ENCODE data around the gene TBC1D9.

Gene TBC1D9

GRCh38 chr4:140710908-140711622, 45.1 kb downstream of the TBC1D9 start:
- H3K4me3 ChIP-seq (ENCODE audit: low read length): no peak overlapping the region
- H3K9ac ChIP-seq (ENCODE audit: low read length): no peak overlapping the region
- H3K4me1 ChIP-seq (ENCODE audit: control insufficient read depth, insufficient read depth, low read length): no peaks in the 10 kb centered on the region
- H3K27ac ChIP-seq (ENCODE audit: low read depth, low read length): no peak overlapping the region
- H3K27me3 ChIP-seq (ENCODE audit: control insufficient read depth, insufficient read depth, low read length): no peaks in the 10 kb centered on the region
- H3K36me3 ChIP-seq (ENCODE audit: control insufficient read depth, insufficient read depth, low read length): no peaks in the 10 kb centered on the region

DNA sequence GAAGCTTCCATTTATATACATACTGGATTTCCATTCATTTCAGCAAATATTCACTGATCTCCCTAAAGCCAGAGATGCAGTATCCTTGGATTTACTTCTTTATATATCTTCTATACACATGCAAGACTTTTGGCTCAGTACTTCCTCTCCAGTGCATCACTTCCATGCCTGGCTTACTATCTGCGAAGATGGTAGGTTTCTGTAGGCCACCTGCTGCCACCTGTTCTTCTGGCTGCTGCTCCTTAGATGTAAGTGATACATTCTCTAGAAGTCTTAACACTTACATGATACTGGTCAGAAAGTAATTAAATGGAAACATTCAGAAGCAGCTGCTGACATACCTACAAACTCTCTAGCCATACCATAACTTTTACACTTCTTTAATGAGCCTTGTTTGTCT, 48.9 kb downstream of the TBC1D9 start:
- H3K36me3 ChIP-seq (ENCODE audit: control insufficient read depth, insufficient read depth, low read length): no peaks in the 10 kb centered on the region
- no peaks in the 10 kb centered on the region for H3K4me1 ChIP-seq (ENCODE audit: control insufficient read depth, insufficient read depth, low read length)
- H3K27ac ChIP-seq (ENCODE audit: low read depth, low read length): no peak overlapping the region
- H3K27me3 ChIP-seq (ENCODE audit: control insufficient read depth, insufficient read depth, low read length): no peaks in the 10 kb centered on the region
- no peak overlapping the region for H3K4me3 ChIP-seq (ENCODE audit: low read length)
- no peak overlapping the region for H3K9ac ChIP-seq (ENCODE audit: low read length)

GRCh38 chr4:140706665-140707064, 49.5 kb downstream of the TBC1D9 start:
- Histone ChIP-seq H3K4me1 (ENCODE audit: control insufficient read depth, insufficient read depth, low read length) (no peaks in the 10 kb centered on the region), H3K9ac (ENCODE audit: low read length) (no peak overlapping the region), H3K4me3 (ENCODE audit: low read length) (no peak overlapping the region), H3K27me3 (ENCODE audit: control insufficient read depth, insufficient read depth, low read length) (no peaks in the 10 kb centered on the region), H3K36me3 (ENCODE audit: control insufficient read depth, insufficient read depth, low read length) (no peaks in the 10 kb centered on the region), H3K27ac (ENCODE audit: low read depth, low read length) (no peak overlapping the region)

DNA sequence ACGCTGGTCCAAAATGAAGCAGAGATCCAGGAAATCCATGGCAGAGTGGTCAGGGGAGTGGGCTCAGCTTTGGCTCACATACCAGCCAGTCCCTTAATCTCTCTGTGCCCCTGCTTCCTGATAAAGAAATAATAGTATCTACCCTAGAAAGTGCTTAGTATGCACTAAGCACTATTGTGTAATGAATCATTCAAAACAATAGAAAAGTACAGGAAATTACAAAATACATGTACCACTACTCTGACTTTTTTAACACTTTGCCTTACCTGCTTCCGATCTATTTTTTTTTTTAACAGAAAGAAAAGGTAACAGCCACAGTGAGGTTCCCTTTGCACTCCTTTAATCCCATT, 49.9 kb downstream of the TBC1D9 start:
- no peaks in the 10 kb centered on the region for H3K4me1 ChIP-seq (ENCODE audit: control insufficient read depth, insufficient read depth, low read length)
- no peak overlapping the region for H3K27ac ChIP-seq (ENCODE audit: low read depth, low read length)
- no peaks in the 10 kb centered on the region for H3K36me3 ChIP-seq (ENCODE audit: control insufficient read depth, insufficient read depth, low read length)
- no peak overlapping the region for H3K9ac ChIP-seq (ENCODE audit: low read length)
- no peak overlapping the region for H3K4me3 ChIP-seq (ENCODE audit: low read length)
- no peaks in the 10 kb centered on the region for H3K27me3 ChIP-seq (ENCODE audit: control insufficient read depth, insufficient read depth, low read length)

DNA sequence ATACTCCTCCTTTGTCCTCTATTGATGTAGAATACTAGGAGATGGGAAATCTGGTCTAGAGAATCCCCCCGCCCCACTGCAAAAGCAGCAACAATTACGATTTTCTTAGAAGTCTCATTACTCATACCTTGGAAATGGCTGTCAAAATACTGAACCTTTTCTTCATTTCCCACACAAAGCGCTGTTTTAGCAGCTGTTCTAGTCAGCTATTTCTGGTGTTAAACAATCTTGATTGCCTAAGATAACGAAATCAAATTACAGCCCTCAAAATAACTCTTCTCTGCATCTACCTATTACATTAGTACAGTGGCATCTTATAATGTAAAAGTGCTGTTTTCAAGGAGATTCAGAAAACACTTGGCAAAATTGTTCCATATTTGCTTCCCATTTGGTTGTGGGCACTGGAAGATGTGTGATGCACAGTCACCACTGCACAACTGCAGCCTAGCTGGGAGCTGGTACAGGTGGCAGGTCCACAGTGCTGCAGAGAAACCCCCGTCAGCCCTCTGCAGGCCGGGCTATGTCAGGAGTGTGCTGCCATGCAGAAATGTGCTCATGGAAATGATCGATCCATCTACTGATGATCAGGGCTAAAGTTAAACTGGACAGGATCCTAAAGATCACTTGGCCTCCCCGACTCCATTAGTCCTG, 50.4 kb downstream of the TBC1D9 start:
- Histone ChIP-seq H3K27ac (ENCODE audit: low read depth, low read length) (no peak overlapping the region), H3K36me3 (ENCODE audit: control insufficient read depth, insufficient read depth, low read length) (no peaks in the 10 kb centered on the region), H3K9ac (ENCODE audit: low read length) (no peak overlapping the region), H3K4me3 (ENCODE audit: low read length) (no peak overlapping the region), H3K27me3 (ENCODE audit: control insufficient read depth, insufficient read depth, low read length) (no peaks in the 10 kb centered on the region), H3K4me1 (ENCODE audit: control insufficient read depth, insufficient read depth, low read length) (no peaks in the 10 kb centered on the region)

DNA sequence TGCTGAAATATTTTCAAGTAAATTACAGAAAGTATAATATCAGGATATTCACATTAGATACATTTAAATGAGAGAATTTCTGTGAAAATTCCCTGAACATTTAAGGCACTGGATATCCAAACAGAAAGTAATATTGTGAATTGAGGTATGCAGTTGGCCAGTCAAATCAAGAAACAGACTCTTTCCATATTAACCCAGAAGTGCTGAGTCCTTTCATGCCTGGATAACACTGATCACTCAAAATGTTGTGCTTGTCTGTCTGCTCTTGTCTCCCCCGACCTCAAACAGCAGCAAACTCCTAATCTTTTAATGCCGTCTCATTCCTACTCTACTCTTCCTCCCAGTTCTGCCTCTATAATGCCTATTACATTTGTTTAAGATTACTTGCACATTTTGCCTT, 51.2 kb downstream of the TBC1D9 start:
- Histone ChIP-seq H3K4me1 (ENCODE audit: control insufficient read depth, insufficient read depth, low read length) (no peaks in the 10 kb centered on the region), H3K9ac (ENCODE audit: low read length) (no peak overlapping the region), H3K27ac (ENCODE audit: low read depth, low read length) (no peak overlapping the region), H3K4me3 (ENCODE audit: low read length) (no peak overlapping the region), H3K27me3 (ENCODE audit: control insufficient read depth, insufficient read depth, low read length) (no peaks in the 10 kb centered on the region), H3K36me3 (ENCODE audit: control insufficient read depth, insufficient read depth, low read length) (no peaks in the 10 kb centered on the region)

GRCh38 chr4:140704392-140704960, 51.7 kb downstream of the TBC1D9 start:
- Histone ChIP-seq H3K27ac (ENCODE audit: low read depth, low read length) (no peak overlapping the region), H3K4me3 (ENCODE audit: low read length) (no peak overlapping the region), H3K36me3 (ENCODE audit: control insufficient read depth, insufficient read depth, low read length) (no peaks in the 10 kb centered on the region), H3K27me3 (ENCODE audit: control insufficient read depth, insufficient read depth, low read length) (no peaks in the 10 kb centered on the region), H3K9ac (ENCODE audit: low read length) (no peak overlapping the region), H3K4me1 (ENCODE audit: control insufficient read depth, insufficient read depth, low read length) (no peaks in the 10 kb centered on the region)

DNA sequence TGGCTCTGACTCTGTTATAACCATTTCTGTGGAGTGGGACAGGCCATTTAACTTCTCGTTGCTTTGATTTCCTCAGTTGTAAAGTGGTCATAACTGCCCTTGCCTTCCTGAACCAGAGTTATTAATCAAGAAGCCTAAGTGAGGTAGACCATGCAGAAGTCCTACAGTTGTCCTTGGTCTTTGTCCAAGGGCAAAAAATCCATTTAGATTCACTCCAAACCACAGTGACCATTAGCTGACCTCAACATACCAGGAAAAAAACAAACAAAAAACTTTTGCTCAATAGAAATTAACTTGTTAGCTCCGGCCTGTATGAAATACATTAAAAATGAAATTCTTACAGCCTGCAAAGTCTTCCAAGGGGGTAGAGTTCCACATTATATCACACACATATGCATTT, 52.7 kb downstream of the TBC1D9 start:
- no peak overlapping the region for H3K4me3 ChIP-seq (ENCODE audit: low read length)
- H3K4me1 ChIP-seq (ENCODE audit: control insufficient read depth, insufficient read depth, low read length): no peaks in the 10 kb centered on the region
- no peak overlapping the region for H3K27ac ChIP-seq (ENCODE audit: low read depth, low read length)
- H3K36me3 ChIP-seq (ENCODE audit: control insufficient read depth, insufficient read depth, low read length): no peaks in the 10 kb centered on the region
- no peak overlapping the region for H3K9ac ChIP-seq (ENCODE audit: low read length)
- no peaks in the 10 kb centered on the region for H3K27me3 ChIP-seq (ENCODE audit: control insufficient read depth, insufficient read depth, low read length)

DNA sequence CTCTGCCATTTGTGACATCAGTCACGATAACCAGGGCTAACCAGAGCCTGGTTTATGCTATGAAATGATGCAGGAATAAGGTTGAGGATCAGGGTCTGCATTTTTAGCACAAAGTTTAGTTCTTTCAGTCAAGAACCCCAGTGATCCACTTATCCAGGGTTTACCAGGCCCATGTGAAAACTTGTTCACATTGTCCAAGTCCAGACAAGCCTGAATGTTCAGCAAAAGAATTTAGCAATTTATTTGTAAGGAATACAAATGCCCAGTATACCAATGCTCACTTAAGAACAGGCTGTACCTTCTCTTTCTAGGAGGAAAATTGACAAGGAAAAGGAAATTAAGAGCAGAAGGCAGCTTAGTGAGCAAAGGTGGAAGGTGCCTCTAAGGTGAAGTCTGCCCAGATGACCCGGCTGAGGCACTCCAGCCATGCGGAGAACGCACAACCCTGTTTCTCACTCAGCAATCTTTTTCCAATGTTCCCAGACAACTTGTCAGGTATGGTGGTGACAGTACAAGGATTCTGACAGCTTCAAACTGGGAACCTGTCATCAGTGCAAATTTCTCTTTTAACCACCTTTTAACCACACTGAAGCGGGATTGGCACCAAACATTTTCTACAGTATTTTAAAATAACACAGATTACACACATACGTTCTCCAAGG, 54.0 kb downstream of the TBC1D9 start:
- H3K27ac ChIP-seq (ENCODE audit: low read depth, low read length): no peak overlapping the region
- peaks cover 3% of the 10 kb centered on the region for H3K36me3 ChIP-seq (ENCODE audit: control insufficient read depth, insufficient read depth, low read length)
- H3K9ac ChIP-seq (ENCODE audit: low read length): no peak overlapping the region
- no peak overlapping the region for H3K4me3 ChIP-seq (ENCODE audit: low read length)
- no peaks in the 10 kb centered on the region for H3K27me3 ChIP-seq (ENCODE audit: control insufficient read depth, insufficient read depth, low read length)
- no peaks in the 10 kb centered on the region for H3K4me1 ChIP-seq (ENCODE audit: control insufficient read depth, insufficient read depth, low read length)

DNA sequence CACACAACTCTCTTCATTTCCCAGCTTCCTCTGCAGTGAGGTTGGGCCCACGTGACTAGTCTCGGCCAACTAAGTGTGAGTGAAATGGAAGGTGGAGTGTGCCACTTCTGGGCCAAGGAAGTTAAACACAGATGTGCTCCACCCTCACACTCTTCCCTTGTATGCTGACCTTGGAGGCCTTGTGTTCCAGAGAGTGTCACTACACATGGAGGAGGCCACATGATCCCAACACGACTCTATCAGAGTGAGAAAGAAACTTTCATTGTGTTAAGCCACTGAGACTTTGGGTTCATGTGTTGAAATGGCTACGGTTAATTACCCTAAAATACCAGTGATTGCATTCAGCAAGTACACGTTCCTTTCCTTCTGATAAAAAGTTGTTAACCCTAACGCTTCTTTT, 55.1 kb downstream of the TBC1D9 start:
- Histone ChIP-seq H3K4me1 (ENCODE audit: control insufficient read depth, insufficient read depth, low read length) (no peaks in the 10 kb centered on the region), H3K9ac (ENCODE audit: low read length) (no peak overlapping the region), H3K27me3 (ENCODE audit: control insufficient read depth, insufficient read depth, low read length) (no peaks in the 10 kb centered on the region), H3K36me3 (ENCODE audit: control insufficient read depth, insufficient read depth, low read length) (peaks cover 3% of the 10 kb centered on the region), H3K4me3 (ENCODE audit: low read length) (no peak overlapping the region), H3K27ac (ENCODE audit: low read depth, low read length) (no peak overlapping the region)

GRCh38 chr4:140697709-140698560, 58.2 kb downstream of the TBC1D9 start:
- no peak overlapping the region for H3K4me3 ChIP-seq (ENCODE audit: low read length)
- no peaks in the 10 kb centered on the region for H3K27me3 ChIP-seq (ENCODE audit: control insufficient read depth, insufficient read depth, low read length)
- peaks cover 3% of the 10 kb centered on the region for H3K36me3 ChIP-seq (ENCODE audit: control insufficient read depth, insufficient read depth, low read length)
- H3K27ac ChIP-seq (ENCODE audit: low read depth, low read length): no peak overlapping the region
- H3K9ac ChIP-seq (ENCODE audit: low read length): no peak overlapping the region
- no peaks in the 10 kb centered on the region for H3K4me1 ChIP-seq (ENCODE audit: control insufficient read depth, insufficient read depth, low read length)

GRCh38 chr4:140695483-140695882, 60.7 kb downstream of the TBC1D9 start:
- no peak overlapping the region for H3K27ac ChIP-seq (ENCODE audit: low read depth, low read length)
- H3K36me3 ChIP-seq (ENCODE audit: control insufficient read depth, insufficient read depth, low read length): peaks cover 3% of the 10 kb centered on the region
- H3K27me3 ChIP-seq (ENCODE audit: control insufficient read depth, insufficient read depth, low read length): no peaks in the 10 kb centered on the region
- no peak overlapping the region for H3K4me3 ChIP-seq (ENCODE audit: low read length)
- H3K4me1 ChIP-seq (ENCODE audit: control insufficient read depth, insufficient read depth, low read length): no peaks in the 10 kb centered on the region
- no peak overlapping the region for H3K9ac ChIP-seq (ENCODE audit: low read length)

Data from rectal smooth muscle tissue (tissue), 1 donor.